CD4-positive, alpha-beta T cell treated with Interleukin-21 for 1 hour (primary cell): ENCODE results near the gene MCOLN2.
"Not testable (repeated sequence)": the region's sequence is repeated elsewhere in the genome, so short reads cannot be mapped to it uniquely, and the experiment has no call there.

Source experiments
- DNase-seq: peaks from one replicate; pipeline ENCODE4 v3.0.0-alpha.2; 2020

The MCOLN2 gene

DNA sequence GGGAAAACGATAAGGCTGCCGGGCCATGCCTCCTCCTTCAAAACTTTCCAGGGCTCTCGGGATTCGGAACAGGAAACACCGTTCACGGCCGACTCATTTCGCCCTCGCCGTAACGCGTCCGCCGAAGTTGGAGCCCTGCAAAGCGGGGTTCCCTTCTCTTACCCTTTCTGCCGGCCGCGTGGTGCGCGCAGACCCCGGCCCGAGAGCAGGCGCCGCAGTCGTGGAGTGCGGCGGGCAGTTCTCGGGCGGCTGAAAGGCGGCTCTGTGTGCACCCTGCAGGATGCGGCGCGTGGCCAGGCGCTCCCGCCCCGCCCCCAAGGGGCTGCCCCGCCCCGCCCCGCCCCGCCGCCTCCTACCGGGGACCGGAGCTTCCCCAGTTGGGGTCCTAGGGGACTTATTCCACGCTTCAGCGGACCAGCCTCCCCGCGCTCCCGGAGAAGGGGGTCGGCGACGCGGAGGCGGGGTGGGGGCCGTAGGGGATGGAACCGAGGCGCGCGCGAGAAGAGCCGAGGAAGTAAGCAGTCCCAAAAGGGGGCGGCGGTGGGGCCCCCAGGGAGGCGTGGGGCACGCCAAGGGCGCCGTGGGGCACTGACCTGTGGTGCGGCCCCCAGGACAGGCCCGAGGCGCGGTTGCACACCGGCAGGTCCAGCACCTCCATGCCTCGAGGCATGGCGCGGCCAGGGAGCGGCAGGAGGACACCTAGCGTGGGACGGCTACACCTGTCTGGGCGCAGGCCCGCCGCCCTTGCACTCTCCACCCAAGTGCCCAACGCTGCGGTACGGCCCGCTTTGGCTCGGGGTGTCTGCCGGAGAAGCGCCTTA is at the start of gene MCOLN2:
Gene MCOLN2 (minus strand): TSS at position 268 of the 821 bp plus-strand sequence. CDS start 241 bp downstream, at position 27.
- peak; percentile 66 for DNase-seq

DNA sequence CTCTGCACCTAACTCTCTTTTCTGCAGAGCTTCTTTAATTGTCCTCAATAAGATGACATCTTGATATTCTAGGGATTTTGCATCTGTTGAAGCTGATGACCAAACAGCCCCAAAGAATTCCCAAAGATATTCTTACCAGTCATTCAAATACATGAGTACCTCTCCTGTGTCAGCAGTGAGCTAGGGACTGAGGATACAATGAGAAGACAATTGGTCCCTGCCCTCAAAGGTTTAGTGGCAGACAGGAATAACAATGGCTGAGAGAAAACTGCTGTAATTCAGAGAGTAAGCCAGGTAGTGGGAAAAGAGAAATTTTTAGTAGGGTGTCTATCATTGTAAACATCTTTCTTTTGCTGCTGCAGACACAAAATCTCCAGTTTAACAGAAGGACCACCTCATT is 45.5 kb upstream of the MCOLN2 start:
- DNase-seq: no peak

DNA sequence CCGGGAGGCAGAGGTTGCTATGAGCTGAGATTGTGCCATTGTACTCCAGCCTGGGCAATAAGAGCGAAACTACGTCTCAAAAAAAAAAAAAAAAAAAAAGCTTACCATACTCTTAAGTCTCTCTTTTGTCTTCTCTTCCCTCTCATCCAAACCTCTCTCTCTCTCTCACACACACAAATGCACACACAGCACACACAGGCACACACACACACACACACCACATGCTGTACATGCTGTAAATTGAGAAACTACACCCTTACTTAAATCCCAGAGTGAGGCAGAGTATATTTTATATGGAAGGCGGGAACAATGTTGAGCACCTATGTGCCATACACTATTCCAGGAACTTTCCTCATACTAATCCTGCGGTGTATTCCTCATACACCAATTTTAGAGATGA is 44.9 kb upstream of the MCOLN2 start:
- DNase-seq: no peak

- no peak for DNase-seq
These were observed 36.3 kb upstream of the MCOLN2 start for GRCh38 chr1:85033221-85033620.

DNA sequence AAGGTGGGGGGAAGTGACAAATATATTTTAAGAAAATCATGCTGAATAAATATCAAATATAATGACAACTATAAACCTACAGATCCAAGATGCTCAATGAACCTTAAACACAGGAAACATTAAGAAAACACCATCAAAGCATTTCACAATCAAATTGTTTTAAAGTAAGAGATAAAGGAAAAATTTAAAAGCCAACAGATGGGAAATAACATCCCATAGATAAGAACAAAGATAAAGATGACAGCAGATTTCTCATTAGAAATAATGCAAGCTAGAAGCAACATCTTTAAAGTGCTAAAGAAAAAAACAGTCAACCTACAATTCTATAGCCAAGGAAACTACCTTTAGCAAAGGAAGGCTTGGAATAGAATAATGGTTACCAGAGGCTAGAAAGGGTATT is 33.6 kb upstream of the MCOLN2 start:
- no peak for DNase-seq

GRCh38 chr1:85028151-85028550 is 31.2 kb upstream of the MCOLN2 start:
- DNase-seq: no peak

DNA sequence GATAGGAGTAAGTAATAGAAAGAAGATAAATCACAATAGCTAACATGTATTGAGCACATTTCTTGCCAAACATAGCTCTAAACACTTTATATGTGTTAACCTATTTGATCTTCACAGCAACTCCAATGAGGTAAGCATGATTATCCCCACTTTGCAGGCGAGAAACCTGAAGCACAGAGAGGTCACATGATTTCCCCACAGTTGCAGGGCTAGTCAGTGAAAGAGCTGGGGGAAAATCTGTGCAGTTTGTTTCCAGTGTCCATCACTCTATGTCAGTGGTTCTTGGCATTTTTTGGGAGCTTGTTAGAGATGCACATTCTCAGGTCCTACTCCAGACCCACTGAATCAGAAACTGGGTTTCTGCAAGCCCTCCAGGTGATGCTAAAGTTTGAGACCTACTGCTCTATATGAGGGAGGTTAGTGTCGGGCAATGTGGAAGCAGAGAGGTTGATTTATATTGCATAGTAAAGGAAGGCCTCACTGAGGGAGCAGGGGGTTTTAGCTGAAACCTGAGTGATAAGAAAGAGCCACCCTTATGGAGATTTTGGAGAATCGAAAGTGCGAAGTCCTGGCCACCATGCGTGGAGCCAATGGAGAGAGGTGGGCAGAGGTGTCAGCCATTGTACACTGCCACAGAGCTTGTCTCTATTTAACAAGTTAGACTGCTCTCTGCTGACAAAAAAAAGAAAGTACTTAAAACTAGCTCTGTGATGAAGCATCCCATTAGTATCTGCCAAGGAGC is 30.5 kb upstream of the MCOLN2 start:
- peak; percentile 55 for DNase-seq

GRCh38 chr1:85025940-85026339 is 29.0 kb upstream of the MCOLN2 start:
- no peak for DNase-seq

GRCh38 chr1:85024736-85025135 is 27.8 kb upstream of the MCOLN2 start:
- no peak for DNase-seq

DNA sequence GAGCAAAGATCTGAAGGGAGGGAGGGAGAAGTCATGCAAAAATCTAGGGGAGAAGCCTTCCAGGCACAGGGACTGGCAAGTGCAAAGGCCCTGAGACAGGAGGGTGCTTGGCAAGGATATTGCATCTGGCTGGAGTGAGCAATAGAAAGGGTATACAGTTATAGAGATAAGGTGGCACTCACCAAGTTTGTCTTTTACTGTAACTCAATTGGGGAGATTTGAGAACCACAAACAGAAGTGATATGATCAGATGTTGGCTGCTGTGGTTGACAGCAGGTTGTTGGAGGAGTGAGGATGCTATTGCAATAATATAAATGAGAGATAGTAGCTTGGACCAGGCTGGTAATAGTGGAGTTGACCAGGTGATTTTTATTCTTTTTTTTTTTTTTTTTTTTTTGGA is 25.8 kb upstream of the MCOLN2 start:
- no peak for DNase-seq

DNA sequence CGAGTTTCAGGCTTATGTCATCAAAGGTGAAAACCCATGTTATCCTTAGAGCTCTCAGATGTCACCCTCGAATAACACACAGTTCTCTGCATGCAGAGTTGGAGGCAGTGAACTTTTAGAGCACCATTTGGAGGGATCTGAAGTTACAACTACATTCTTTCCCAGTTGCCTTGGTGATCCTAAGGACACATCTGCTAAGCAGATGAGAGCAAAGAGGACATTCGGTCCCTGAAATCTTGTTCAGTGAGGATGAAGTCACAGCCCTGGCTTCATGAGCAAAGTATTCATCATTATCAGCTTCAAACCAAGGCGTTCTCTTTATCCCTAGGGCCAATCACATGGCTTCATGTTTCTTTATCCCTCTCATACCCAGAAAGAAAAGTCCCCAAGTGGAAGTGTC is 23.1 kb upstream of the MCOLN2 start:
- no peak for DNase-seq

GRCh38 chr1:85015826-85016225 is 18.9 kb upstream of the MCOLN2 start:
- DNase-seq: no peak

DNA sequence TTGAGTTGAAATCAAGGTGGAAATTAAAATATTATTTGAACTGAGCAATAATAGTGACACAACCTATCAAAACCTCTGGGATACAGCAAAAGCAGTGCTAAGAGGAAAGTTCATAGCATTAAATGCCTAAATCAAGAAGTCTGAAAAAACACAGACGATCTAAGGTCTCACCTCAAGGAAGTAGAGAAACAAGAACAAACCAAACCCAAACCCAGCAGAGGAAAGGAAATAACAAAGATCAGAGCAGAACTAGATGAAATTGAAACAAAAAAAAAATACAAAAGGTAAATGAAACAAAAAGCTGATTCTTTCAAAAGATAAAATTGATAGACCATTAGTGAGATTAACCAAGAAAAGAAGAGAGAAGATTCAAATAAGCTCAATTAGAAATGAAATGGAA is 8.7 kb upstream of the MCOLN2 start:
- DNase-seq: not testable (repeated sequence)

GRCh38 chr1:85001742-85002141 is 4.8 kb upstream of the MCOLN2 start:
- no peak for DNase-seq

GRCh38 chr1:84998642-84999280 is 1.8 kb upstream of the MCOLN2 start:
- peak; percentile 57 for DNase-seq

DNA sequence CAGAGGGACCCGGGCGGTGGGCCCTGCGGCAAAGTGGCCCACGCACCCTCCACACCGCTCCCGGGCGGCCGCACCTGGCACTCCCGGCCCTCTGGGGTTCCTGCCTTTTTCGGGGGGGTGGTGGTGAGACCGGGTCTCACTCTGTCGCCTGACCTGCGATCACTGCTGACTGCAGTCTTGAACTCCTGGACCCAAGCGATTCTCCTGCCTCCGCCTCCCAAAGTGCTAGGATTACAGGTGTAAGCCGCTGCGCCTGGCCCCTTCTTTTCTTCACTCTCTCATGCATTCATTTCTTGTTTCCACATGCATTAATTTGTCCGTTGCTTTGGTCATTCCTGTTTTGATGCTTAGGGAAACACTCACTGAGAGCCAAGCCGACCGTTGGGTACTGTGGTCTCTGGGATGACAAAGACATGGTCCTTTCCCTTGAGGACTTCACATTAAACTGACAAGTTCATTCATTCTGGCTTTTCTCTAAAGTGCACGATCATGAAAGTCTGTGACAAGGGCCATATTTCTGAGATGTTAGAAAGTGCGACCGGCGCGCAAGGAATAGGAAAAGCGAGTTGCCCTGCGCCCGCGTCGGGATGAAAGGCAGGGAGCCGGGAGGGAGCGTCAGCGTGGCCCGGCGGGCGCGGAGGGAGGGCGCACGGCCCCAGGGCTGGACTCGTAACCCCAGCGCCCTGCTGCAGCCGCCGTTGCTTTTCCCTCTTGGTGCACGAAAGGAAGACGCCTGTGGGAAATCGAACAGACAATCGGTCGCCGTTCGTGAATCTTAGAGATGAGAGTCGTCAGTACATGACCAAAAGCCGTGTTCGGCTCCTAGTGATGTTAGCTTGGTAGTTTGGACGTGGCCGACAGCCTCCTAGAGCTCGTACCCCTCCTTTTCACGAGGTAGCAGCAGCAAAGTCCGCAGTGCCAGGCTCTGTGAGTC is 1.0 kb upstream of the MCOLN2 start:
- DNase-seq: no peak

GRCh38 chr1:84995484-84996334 is 1.2 kb downstream of the MCOLN2 start:
- DNase-seq: peak; percentile 47

GRCh38 chr1:84991097-84991920 is 5.6 kb downstream of the MCOLN2 start:
- DNase-seq: no peak

GRCh38 chr1:84988588-84988987 is 8.3 kb downstream of the MCOLN2 start:
- peak; percentile 28 for DNase-seq

DNA sequence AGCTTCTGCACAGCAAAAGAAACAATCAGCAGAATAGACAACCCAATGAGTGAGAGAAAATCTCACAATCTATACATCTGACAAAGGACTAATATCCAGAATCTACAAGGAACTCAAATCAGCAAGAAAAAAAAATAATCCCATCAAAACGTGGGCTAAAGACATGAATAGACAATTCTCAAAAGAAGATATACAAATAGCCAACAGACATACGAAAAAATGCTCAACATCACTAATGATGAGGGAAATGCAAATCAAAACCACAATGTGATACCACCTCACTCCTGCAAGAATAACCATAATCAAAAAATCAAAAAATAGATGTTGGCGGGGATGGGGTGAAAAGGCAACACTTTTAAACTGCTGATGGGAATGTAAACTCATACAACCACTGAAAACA is 10.4 kb downstream of the MCOLN2 start:
- DNase-seq: not testable (repeated sequence)

DNA sequence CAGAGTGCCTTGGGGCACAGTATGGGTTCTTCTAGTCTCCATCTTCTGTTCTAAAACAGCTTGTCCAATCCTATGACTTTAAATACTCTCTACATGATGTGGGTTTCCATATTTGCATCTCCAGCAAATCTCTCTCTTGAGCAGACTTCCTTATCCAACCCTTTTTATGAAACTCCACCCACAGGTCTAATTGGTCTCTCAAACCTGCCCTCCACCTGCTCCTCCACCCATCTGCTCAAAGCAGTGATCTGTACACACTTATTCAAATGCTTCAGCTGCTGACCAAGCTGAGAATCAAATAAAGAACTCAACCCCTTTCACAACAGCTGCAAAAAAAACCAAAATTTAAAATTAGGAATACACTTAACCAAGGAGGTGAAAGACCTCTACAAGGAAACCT is 11.5 kb downstream of the MCOLN2 start:
- no peak for DNase-seq
